HEK293T (cell line): Measurements from ENCODE around the gene PDE10A.

Experiments used
- ARNT ChIP-seq: fragments of 450-650 bp; IDR thresholded peaks from 2 replicates; pipeline ENCODE4 v1.6.1; 2017; ENCODE audit warnings: mild to moderate bottlenecking
- BHLHE40 ChIP-seq: fragments of 450-650 bp; IDR thresholded peaks from 2 replicates; pipeline ENCODE4 v1.6.1; 2016; ENCODE audit warnings: mild to moderate bottlenecking, moderate library complexity, borderline replicate concordance
- CTBP1 ChIP-seq: fragments of 450-650 bp; IDR thresholded peaks from 2 replicates; pipeline ENCODE4 v1.6.1; 2016; ENCODE audit warnings: borderline replicate concordance
- ELF4 ChIP-seq: fragments of 450-650 bp; IDR thresholded peaks from 2 replicates; pipeline ENCODE4 v1.6.1; 2017; ENCODE audit warnings: antibody characterized with exemption
- FOXA1 ChIP-seq: fragments of 450-650 bp; IDR thresholded peaks from 2 replicates; pipeline ENCODE4 v1.6.1; 2016; ENCODE audit warnings: mild to moderate bottlenecking
- FOXK2 ChIP-seq: fragments of 450-650 bp; IDR thresholded peaks from 2 replicates; pipeline ENCODE4 v1.6.1; 2016; ENCODE audit warnings: mild to moderate bottlenecking
- FOXM1 ChIP-seq: fragments of 450-650 bp; IDR thresholded peaks from 2 replicates; pipeline ENCODE4 v1.6.1; 2017; ENCODE audit warnings: mild to moderate bottlenecking, borderline replicate concordance
- HDGF ChIP-seq: fragments of 450-650 bp; IDR thresholded peaks from 2 replicates; pipeline ENCODE4 v1.6.1; 2017; ENCODE audit warnings: antibody characterized with exemption, borderline replicate concordance
- LEF1 ChIP-seq: fragments of 450-650 bp; IDR thresholded peaks from 2 replicates; pipeline ENCODE4 v1.6.1; 2017; ENCODE audit warnings: mild to moderate bottlenecking, borderline replicate concordance
- PKNOX1 ChIP-seq: fragments of 450-650 bp; IDR thresholded peaks from 2 replicates; pipeline ENCODE4 v1.6.1; 2016
- SP1 ChIP-seq: fragments of 450-650 bp; IDR thresholded peaks from 2 replicates; pipeline ENCODE4 v1.6.1; 2017
- SUZ12 ChIP-seq: fragments of 450-650 bp; IDR thresholded peaks from 2 replicates; pipeline ENCODE4 v1.6.1; 2016; ENCODE audit warnings: mild to moderate bottlenecking
- TARDBP ChIP-seq: fragments of 450-650 bp; IDR thresholded peaks from 2 replicates; pipeline ENCODE4 v1.6.1; 2016
- ZNF384 ChIP-seq: fragments of 450-650 bp; IDR thresholded peaks from 2 replicates; pipeline ENCODE4 v1.6.1; 2016

GRCh38 chr6:165340532-165340931 lies 322.5 kb downstream of the PDE10A start:
- TF ChIP-seq SP1 = no peak
- TF ChIP-seq LEF1 = no peak
- no peak for TF ChIP-seq ZNF384
- no peak for TF ChIP-seq BHLHE40
- no peak for TF ChIP-seq PKNOX1
- TF ChIP-seq ARNT = no peak
- TF ChIP-seq ELF4 = no peak
- TF ChIP-seq FOXM1 = no peak
- no peak for TF ChIP-seq FOXK2
- no peak for TF ChIP-seq HDGF
- TF ChIP-seq SUZ12 = no peak
- TF ChIP-seq TARDBP = no peak
- TF ChIP-seq FOXA1 = no peak
- TF ChIP-seq CTBP1 = no peak
